GM21529 (cell line): ENCODE results near the gene LENG1.
"Not testable (repeated sequence)": the region's sequence is repeated elsewhere in the genome, so short reads cannot be mapped to it uniquely, and the experiment has no call there.

Experiments used
- ATAC-seq: cut with Tn5 transposase; IDR thresholded peaks from one replicate; pipeline ENCODE4 v1.9.1; 2021; ENCODE audit not compliant: unreplicated experiment

Gene LENG1

DNA sequence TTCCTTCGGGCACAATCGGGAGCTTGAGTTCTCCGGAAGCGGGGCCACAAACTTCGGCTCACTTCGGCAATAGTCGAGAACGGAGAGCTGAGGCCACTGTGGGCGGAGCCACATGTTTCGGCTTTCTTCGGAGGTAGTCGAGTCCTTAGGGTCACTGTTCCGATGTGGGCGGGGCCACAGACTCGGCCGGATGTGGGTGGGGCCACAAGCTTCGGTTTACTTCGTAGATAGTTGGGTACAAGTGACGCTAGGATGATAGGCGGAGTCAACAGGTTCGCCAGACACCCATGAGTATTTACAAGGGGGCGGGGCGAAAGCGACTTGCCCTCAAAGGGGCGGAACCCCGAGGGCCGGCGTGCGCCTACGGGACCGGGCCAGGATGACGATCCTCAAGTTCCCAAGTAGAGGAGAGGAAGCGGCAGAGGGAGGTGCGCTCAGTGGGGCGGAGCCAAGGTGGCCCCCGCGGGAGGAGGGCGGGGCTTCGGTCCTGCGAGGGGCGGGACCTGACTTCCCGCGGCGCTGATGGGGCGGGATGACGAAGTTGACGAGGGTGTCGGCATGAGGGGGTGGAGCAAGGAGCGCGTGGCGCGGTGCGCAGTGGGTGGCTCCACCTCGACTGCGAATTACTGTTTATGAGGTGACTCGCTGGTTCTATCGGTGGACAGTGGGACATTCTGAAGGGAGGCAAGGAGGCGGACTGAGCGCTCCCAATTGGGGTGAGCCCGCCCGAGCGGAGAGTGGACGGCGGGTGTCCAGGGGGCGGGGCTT is 30.4 kb upstream of the LENG1 start:
- ATAC-seq, result peak; percentile 47

DNA sequence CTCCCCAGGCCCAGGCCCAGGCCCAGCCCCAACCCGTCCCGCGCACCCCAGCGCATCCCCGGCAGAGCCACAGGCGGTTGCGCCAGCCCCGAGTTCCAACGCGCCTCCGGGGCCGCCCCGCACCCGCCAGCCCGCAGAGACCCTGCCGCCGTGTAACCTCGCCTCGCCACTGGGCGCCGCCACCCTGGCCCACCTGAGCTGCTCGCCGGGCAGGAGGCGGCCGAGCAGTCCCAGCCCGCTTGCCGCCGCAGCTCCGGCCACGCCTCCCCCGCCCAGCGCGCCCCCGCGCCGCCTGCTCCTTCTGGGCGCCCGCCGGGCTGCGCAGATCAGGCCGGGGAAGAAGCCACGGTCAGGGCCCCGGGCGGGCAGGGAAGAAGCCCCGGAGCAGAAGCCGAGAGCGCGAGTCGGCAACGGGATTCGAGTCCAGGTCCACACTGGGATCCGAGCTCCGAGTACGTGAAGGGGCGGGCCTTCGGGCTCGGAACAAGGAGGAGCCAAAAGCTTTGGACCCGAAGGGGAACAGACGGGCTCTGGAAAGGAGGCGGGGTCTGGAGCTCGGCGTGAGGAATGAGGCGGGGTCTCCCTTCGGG is 29.7 kb upstream of the LENG1 start, which contains the start of gene MBOAT7:
Gene MBOAT7 (minus strand): TSS at position 436 of the 590 bp plus-strand sequence. CDS start 1,072 bp downstream, outside the sequence.
- ATAC-seq, result peak; percentile 17

DNA sequence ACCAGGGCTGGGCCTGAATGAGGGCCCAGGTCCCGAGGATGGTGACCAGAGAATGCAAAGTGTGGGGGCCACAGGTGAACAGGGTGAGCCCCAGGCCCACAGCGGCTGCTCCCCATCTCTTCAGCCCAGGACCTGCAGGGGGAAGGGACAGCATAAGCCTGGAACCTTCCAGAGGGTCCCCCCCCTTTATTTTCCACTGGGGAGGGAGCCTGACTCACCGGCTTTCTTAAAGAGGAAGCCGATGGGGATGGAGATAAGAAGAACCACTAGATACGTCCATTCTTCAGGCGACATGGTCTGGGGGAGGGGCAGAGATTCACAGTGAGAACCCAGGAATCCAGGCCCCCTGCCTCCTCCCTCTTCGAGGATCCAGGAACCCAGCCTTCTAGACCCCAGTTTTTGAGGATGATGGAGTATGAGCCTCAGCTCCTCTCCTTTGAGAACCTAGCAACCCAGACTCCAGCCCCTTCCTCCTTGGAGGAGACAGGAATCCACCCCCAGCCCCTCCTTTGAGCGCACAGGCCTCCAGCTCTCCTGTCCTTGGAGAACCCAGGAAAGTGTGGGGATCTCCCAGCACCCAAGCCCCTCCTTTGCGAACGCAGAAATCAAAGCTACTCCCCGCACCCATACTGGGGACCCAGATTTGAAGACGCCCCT is 28.8 kb upstream of the LENG1 start:
- ATAC-seq, result no peak

DNA sequence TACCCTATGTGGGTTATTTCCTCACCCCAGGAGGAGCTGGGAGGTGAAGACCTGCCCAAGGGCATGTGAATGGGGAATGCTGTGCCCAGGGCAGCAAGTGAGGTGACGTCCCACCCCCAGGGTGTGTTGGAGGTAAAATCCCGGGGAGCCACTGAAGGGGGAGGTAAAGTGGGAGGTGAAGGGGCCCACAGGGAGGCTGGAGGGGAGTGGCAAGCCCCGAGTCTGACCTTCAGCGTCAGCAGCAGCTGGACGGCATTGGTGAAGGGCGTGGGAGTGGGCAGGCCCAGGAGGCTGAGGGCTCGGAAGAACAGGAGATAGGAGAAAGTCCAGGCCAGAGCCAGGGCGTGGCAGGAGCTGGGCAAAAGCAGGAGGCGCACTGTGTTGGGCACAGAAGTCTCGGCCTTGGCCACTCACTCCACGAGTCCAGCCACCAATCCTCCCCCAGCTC is 27.4 kb upstream of the LENG1 start:
- no peak for ATAC-seq

DNA sequence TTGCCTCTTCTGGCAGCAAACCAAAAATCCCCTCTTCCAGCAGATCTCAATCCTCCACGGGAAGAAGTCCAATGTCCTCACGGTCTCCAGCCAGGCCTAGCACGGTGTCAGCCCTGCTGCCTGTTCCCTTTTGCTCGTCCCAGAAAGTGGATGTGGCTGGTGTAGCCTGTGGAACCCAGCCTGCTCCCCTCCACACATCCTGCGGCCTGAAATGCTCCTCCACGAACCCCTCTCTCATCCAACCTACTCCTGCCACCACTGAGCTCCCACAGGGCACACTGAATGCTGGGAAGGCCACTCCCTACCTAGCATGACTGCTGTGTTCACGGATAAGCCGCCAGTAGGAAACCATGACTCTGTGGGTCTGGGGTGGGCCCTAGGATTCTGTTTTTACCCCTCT is 26.8 kb upstream of the LENG1 start:
- no peak for ATAC-seq

DNA sequence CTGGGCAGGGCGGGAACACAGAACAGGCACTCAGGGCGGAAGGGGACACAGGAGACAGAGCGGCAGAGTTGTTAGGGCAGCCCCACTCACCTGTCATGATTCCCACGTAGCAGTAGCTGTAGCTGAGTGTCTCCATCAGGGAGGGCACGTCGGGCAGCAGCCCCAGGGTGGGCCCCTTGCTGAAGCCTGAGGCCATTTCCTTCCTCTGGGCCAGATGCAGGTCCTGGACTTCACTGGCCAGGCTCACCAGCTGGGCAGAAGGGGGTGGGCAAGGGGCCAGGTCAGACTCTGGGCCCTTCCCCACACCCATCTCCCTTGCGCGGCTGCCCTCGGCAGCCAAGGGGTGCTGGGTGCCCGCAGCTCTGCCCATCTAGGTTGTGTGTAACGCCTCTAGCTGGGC is 23.9 kb upstream of the LENG1 start:
- no peak for ATAC-seq

DNA sequence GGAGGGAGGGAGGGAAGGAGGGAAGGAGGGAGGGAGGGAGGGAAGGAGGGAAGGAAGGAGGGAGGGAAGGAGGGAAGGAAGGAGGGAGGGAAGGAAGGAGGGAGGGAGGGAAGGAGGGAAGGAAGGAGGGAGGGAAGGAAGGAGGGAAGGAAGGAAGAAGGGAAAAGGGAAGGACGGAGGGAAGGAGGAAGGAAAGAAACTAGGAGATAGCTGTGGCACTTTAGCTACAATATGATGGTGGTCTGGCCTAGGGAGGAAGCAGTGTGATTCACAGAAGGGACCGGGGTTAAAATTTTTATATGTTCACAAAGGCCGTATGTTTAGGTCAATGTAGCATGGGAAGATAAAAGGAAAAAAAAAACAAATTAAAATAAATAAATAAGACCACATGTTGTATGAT is 22.4 kb upstream of the LENG1 start:
- not testable (repeated sequence) for ATAC-seq

DNA sequence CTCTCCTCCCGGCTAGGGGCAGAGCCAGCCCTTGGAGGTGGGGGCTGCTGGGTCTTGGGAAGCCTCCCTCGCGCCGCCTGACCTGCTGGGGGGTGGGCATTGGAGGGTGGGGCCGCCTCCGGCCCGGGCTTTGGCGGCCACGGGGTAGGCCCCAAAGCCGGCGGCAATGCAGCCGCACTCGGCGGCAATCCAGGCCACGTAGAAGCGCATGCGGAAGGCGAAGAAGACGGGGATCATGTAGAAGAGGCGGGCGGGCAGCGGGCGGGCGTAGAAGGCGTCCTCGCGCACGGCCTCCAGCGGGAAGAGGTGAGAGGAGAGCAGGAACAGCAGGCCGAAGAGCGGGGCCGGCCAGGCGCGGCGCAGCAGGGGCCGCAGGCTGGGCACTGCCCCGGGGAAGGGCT is 21.2 kb upstream of the LENG1 start:
- no peak for ATAC-seq

DNA sequence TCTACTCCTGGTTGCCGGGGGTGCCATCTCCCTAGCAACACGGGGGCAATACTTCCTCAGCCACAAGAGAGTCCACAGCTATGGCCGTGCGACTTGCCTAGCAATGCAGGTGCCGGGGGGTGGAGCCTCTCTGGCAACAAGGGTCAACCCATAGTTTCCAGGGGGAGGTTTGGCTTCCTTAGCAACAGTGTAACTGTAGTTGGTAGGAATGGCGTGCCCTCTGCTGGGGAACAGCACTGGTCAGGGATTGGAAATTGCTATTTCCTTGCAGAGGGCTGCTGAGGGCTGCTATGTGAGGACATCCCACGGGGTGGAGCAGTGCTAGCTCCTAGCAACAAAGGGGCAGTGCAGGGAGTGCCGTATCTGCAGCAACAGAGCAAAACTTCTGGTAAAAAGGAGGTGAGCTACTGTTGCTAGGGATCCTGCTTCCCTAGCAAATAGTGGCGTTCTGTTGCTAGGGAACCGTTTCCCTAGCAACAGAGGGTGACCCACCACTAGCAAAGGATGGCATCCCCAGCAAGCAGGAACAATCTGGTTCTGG is 20.5 kb upstream of the LENG1 start:
- no peak for ATAC-seq

DNA sequence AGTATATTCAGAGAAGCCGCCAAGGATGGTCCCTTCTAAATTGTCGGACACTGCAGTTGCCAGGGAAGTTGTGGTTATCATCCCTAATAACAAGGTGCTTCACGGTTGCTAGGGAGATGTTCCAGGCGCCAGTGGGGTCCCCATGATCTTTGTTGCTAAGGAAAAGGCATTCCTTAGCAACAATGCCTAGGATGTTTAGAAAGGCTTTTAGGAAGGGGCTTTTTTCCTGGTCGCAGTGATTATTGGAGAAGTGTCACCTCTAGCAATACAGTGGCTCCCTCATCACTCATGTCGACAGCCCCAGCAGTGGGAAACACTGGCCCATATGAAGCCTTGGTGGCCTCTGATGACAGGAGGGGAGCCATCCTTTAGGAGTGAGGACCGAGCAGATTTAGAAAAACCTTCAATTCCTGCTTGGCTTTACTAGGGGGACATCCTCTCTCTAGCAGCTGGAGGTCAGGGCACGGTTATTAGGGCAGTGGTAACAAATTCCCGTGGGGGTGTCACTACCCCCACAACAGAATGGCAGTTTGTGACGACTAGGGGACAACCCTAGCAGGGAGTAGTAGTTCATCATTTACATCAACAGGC is 19.8 kb upstream of the LENG1 start:
- no peak for ATAC-seq

DNA sequence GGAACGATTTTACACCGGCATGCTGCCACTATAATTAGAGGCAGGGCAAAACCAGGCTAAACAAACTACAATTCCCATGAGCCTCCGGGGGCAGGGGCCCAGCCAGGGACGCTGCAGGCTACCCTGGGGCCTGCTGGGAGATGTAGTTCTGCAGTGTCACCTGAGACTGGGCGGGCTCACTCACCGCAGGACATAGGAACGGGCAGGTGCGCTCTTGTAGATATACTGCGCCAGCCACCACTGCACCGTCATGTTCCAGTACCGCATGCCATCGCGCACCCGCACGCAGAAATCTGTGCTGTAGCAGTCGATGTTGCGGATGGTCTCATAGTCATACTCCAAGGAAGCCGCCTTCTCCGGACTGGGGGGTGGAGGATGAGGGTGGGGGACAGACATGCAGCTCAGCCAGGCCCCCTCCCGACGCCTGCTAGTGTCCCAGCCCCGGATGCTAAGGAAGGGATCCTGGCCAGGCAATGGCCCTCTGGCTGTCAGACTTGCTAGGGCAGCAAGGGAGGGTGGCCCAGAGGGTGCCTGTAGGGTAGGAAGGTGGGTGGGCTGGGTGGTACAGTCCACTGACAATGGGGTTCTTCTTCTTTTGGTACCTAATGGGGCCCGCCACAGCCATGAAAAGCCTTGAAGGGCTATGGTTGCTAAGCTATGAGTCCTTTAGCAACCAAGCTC is 19.2 kb upstream of the LENG1 start:
- no peak for ATAC-seq

DNA sequence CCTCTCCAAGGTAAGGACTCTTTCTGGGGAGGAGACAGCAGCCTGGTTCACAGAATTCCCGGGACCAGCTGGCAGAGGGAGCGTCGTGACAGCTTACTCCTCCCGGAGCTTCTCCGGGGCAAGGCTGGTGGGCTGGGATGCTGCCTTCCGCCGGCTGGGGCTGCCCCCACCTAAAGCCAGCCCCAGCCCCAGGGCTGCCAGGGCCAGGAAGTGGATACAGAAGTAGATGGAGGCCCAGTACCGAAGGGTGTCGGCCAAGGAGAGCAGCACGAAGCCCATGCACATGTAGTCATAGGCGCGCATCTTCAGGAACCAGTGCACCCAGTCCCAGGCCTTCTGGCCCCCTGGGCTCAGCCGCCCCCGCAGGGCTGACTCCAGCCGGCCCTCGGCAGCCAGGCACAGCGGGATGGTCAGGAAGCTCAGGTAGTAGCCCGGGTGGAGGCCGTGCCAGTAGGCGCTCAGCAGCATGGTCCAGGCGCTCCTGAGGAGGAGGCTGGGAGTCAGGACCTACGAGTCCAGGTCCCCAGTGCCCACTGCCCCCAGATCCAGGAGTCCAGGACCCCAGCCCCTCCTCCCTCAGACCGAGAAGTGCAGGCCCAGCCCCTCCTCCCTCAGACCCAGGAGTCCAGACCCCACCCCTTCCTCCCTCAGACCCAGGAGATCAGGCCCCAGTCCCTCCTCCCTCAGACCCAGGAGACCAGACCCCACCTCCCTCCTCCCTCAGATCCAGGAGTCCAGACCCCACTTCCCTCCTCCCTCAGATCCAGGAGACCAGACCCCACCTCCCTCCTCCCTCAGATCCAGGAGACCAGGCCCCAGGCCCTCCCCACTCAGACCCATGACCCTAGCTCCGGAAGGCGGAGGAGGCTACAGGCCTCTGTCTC is 14.7 kb upstream of the LENG1 start:
- no peak for ATAC-seq

DNA sequence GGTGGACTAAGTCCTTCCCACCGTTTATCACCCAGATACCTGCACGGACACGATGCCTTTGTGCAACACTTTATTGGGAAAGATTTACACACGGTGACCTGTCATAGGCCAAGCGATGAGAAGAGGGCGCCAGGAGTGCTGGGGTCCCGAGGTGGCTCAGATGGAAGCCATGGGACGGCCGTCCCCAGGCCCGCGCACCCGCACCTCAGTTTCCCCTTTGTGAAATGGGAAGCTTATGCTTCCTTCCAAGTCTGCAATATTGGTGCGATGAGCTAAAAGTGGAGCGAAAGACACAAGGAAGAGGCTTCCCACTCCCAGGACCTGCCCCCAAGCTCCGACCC is 13.8 kb upstream of the LENG1 start:
- ATAC-seq, result no peak

DNA sequence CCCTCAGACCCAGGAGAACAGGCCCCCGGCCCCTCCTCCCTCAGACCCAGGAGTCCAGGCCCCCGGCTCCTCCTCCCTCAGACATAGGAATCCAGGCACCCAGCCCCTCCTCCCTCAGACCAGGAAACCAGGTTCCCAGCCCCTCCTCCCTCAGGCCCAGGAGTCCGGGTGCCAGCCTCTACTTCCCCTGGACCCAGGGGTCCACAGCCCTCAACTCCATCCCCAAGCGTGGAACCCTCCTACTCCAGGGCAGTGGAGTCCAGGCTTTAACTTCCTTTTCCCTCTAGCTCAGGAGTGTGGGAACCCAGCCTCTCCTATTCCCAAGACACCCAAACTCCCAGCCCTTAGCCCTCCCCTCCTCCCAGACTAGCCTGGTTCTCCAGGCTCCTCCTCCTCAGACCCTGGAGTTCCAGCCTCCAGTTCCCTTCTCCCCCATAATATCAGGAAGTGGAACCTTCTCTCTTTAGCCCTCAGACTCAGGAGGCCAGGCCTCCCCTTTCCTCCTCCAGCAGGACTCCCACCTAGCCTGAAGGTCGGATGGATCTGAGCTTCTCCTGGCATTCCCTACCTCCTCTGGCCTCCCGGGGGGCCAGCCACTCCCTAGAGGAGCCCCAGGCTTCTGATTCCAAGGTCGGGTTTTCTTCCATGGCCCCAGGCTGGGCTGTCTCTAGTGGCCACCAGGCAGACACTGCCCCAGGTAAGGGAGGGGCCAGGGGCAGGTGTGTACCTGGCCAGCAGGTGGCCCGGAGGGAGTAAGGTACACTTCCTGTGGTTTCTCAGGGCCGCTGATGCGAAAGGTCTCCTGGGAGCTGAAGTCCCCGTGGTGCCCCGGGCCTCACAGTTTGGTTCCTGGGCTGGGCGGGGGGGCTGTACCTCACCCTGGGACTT is 13.2 kb upstream of the LENG1 start, which contains the start of gene TMC4:
Gene TMC4 (minus strand): TSS at position 690 of the 888 bp plus-strand sequence. CDS start 43 bp downstream, at position 647.
- ATAC-seq, result no peak

DNA sequence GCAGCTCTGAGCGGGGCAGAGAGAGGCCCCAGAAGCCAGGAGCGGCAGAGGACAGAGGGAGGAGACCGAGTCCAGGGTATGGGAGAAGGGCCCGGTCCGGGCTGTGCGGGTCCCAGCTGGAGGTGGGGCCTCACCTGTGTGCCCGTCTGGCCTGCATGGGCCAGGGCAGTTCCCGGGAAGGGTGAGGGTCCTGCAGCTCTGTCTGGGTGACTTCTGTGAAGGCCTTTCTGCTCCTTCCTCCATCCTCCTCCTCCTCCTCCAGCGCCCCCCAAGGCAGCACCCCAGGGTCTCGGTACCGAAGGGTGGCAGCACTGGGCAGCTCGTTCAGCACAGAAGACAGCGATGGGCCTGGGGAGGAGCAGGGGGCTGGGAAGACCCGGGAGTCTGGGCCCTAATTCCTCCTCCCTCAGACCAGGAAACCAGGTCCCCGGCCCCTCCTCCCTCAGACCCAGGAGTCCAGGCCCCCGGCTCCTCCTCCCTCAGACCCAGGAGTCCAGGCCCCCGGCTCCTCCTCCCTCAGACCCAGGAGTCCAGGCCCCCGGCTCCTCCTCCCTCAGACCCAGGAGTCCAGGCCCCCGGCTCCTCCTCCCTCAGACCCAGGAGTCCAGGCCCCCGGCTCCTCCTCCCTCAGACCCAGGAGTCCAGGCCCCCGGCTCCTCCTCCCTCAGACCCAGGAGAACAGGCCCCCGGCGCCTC is 12.4 kb upstream of the LENG1 start:
- not testable (repeated sequence) for ATAC-seq

DNA sequence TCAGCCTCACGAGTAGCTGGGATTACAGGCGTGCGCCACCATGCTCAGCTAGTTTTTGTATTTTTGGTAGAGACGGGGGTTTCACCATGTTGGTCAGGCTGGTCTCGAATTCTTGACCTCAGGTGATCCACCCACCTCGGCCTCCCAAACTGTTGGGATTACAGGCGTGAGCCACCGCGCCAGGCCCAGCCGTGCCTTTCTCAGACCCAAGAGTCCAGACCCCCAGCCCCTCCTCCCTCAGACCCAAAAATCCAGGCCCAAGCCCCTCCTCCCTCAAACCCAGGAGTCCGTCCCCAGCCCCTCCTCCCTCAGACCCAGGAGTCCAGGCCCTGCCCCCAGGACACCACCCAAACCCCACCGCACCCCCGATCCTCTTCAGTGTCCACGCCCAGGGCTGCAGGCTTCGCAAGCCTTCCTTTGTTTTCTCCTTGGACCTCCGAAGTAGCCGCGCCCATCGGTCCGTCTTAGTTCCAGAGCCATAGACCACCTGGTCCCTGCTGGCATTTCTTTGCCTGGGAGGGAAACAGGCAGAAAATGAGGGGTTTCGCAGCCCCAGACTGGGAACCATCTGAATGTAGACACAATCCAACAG is 9.7 kb upstream of the LENG1 start:
- ATAC-seq, result no peak

DNA sequence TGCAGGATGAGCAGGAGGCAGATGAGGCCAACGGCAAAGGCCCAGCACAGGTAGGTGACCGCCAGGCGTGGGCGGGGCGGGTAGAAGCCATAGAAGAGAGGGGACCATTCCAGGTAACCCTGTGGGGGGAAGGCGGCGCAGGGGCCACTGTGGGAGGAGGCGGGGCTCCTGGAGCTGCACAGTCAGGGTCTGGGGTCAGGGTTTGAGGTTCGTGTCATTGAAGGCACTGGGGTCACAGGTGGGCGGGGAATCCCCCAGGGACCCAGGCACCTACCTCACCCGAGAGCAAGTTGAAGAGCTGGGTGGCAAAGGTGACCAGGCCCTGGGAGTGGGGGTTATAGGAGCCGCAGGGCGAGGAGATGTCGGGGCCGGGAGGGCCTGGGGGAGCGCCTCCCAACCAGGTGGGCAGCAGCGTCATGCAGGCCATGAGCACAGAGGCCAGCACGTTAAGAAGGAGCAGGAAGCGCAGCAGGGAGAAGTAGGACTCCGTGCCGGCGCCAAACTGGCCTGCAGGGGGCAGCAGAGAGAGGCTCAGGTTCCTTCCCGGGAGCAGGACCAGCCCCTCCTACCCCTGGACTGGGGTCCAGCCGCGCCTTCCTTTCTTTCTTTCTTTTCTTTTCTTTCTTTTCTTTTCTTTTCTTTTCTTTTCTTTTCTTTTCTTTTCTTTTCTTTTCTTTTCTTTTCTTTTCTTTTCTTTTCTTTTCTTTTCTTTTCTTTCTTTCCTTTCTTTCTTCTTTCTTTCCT is 8.8 kb upstream of the LENG1 start:
- no peak for ATAC-seq
